HCT116 (cell line): ENCODE data around the gene MT1G. TPM values are rescaled to one million over a fixed set of nuclear protein-coding genes. Genes with fewer than 3 reads are reported as not detected.

Experiments
- ATAC-seq: fragments of 200-7000 bp; cut with Tn5 transposase; 2 replicates; pipeline ENCODE4 v1.9.1; 2020; ENCODE audit warnings: mild to moderate bottlenecking, moderate library complexity
- BruUV-seq: library from RNA; stranded (reverse); fragments of 400-500 nt; replicated peaks from 2 replicates; lab custom pipeline; 2021; lab: Mats Ljungman, UMichigan
- CTCF ChIA-PET: fragments of 300-600 bp; sonication (Branson Sonifier 250); formaldehyde crosslinking; loops from one replicate; lab custom pipeline; 2021; ENCODE audit warnings: antibody characterized with exemption; lab: Charles Lee
- POLR2A ChIA-PET: fragments of 300-600, 350-600 bp; sonication (Branson Sonifier 250); formaldehyde crosslinking; loops from one replicate; lab custom pipeline; 2021; ENCODE audit warnings: antibody characterized with exemption; lab: Charles Lee
- RAD21 ChIA-PET, 2 experiments: fragments of 300-600 bp; sonication (Branson Sonifier 250); formaldehyde crosslinking; loops; one replicate each; lab custom pipeline; 2023; ENCODE audit warnings: low total read pairs in 2 of 2; ENCODE audit not compliant: uncharacterized antibody in 2 of 2, unreplicated experiment in 2 of 2, low non-redundant PET in 1 of 2; lab: Charles Lee
- DNase-seq: peaks from one replicate; pipeline ENCODE4 v3.0.0-alpha.2; 2010; ENCODE audit warnings: low read depth, low spot score
- H2AFZ ChIP-seq: fragments of 200-600 bp; shearing (Covaris generic), sonication (generic); 2 replicates; pipeline ENCODE4 v1.6.1; 2017; ENCODE audit warnings: low read depth, mixed run types, mixed read lengths, antibody characterized with exemption, low read length; ENCODE audit not compliant: poor library complexity, severe bottlenecking
- H3K27ac ChIP-seq: 2 replicates; pipeline ENCODE4 v1.5.1; 2012; ENCODE audit warnings: low read depth, low read length
- H3K27me3 ChIP-seq: fragments of 200-600 bp; sonication (generic); 2 replicates; pipeline ENCODE4 v1.6.1; 2016; ENCODE audit warnings: mixed run types, low read length, mixed read lengths; ENCODE audit not compliant: insufficient read depth
- H3K36me3 ChIP-seq, 2 experiments: fragments of 200-500 bp in 1 of 2; fragments of 200-600 bp in 1 of 2; sonication (Bioruptor generic) in 1 of 2; sonication (generic) in 1 of 2; 2 replicates each; pipeline versions ENCODE4 v1.5.1 to v1.6.1; 2014 to 2016; ENCODE audit warnings: low read length in 2 of 2, inconsistent platforms in 1 of 2, mixed read lengths in 1 of 2, mixed run types in 1 of 2; ENCODE audit not compliant: insufficient read depth in 2 of 2, control insufficient read depth in 1 of 2
- H3K4me1 ChIP-seq, 2 experiments: fragments of 200-600 bp in 1 of 2; sonication (generic) in 1 of 2; 2 replicates each; pipeline versions ENCODE4 v1.5.1 to v1.6.1; 2012 to 2017; ENCODE audit warnings: low read length in 2 of 2, inconsistent platforms in 1 of 2, mild to moderate bottlenecking in 1 of 2, mixed read lengths in 1 of 2, mixed run types in 1 of 2, moderate library complexity in 1 of 2; ENCODE audit not compliant: insufficient read depth in 2 of 2, control insufficient read depth in 1 of 2
- H3K4me2 ChIP-seq: fragments of 200-600 bp; sonication (generic); 2 replicates; pipeline ENCODE4 v1.6.1; 2017; ENCODE audit warnings: mixed run types, low read length, mixed read lengths
- H3K4me3 ChIP-seq, 2 experiments: fragments of 200-600 bp in 1 of 2; sonication (generic) in 1 of 2; replicated peaks in 1 of 2; 2 replicates each; pipeline ENCODE4 v1.5.1; 2011 to 2016; ENCODE audit warnings: low read length in 2 of 2, control low read depth in 1 of 2, low read depth in 1 of 2, mild to moderate bottlenecking in 1 of 2, mixed read lengths in 1 of 2, mixed run types in 1 of 2
- H3K79me2 ChIP-seq: fragments of 200-600 bp; sonication (generic); 2 replicates; pipeline ENCODE4 v1.6.1; 2017; ENCODE audit warnings: mild to moderate bottlenecking, mixed run types, low read length, moderate library complexity, mixed read lengths; ENCODE audit not compliant: insufficient read depth
- H3K9ac ChIP-seq: fragments of 200-600 bp; sonication (generic); 2 replicates; pipeline ENCODE4 v1.6.1; 2016; ENCODE audit warnings: low read length, mixed read lengths
- H3K9me2 ChIP-seq: fragments of 200-600 bp; sonication (generic), shearing (Covaris generic); 2 replicates; pipeline ENCODE4 v1.6.1; 2017; ENCODE audit warnings: mixed run types, mild to moderate bottlenecking, moderate library complexity; ENCODE audit not compliant: insufficient read depth
- H3K9me3 ChIP-seq, 2 experiments: fragments of 200-500 bp in 1 of 2; fragments of 200-600 bp in 1 of 2; sonication (Bioruptor generic) in 1 of 2; sonication (generic) in 1 of 2; 2 replicates each; pipeline ENCODE4 v1.6.1; 2014 to 2017; ENCODE audit warnings: low read length in 2 of 2, mixed read lengths in 2 of 2, inconsistent platforms in 1 of 2, low read depth in 1 of 2, mild to moderate bottlenecking in 1 of 2, mixed run types in 1 of 2, moderate library complexity in 1 of 2; ENCODE audit not compliant: control insufficient read depth in 1 of 2, insufficient read depth in 1 of 2
- H4K20me1 ChIP-seq: fragments of 200-600 bp; sonication (generic), shearing (Covaris generic); 2 replicates; pipeline ENCODE4 v1.6.1; 2017; ENCODE audit warnings: mixed run types, mild to moderate bottlenecking, moderate library complexity; ENCODE audit not compliant: insufficient read depth
- CBX3 ChIP-seq: IDR thresholded peaks from 2 replicates; pipeline ENCODE4 v1.6.1; 2012; ENCODE audit warnings: low read depth
- CEBPB ChIP-seq: IDR thresholded peaks from 2 replicates; pipeline ENCODE4 v1.6.1; 2012; ENCODE audit warnings: low read depth
- EGR1 ChIP-seq: IDR thresholded peaks from 2 replicates; pipeline ENCODE4 v1.6.1; 2012; ENCODE audit warnings: low read depth
- EZH2 ChIP-seq: fragments of 200-600 bp; sonication (generic); IDR thresholded peaks from 2 replicates; pipeline ENCODE4 v1.6.1; 2017; ENCODE audit warnings: antibody characterized with exemption, mixed run types
- EZH2phosphoT487 ChIP-seq: fragments of 200-600 bp; IDR thresholded peaks from 2 replicates; pipeline ENCODE4 v1.6.1; 2018; ENCODE audit warnings: antibody characterized with exemption, borderline replicate concordance
- JUND ChIP-seq: IDR thresholded peaks from 2 replicates; pipeline ENCODE4 v1.6.1; 2012
- POLR2A ChIP-seq: IDR thresholded peaks from 2 replicates; pipeline ENCODE4 v1.7.0; 2011; ENCODE audit warnings: borderline replicate concordance; ENCODE audit not compliant: insufficient read depth, insufficient read length; ENCODE audit errors: extremely low read depth
- POLR2AphosphoS5 ChIP-seq: IDR thresholded peaks from 2 replicates; pipeline ENCODE4 v1.6.1; 2011; ENCODE audit warnings: mild to moderate bottlenecking, low read depth, low read length, moderate library complexity
- RAD21 ChIP-seq: IDR thresholded peaks from 2 replicates; pipeline ENCODE4 v1.6.1; 2012; ENCODE audit warnings: low read depth, mild to moderate bottlenecking
- SP1 ChIP-seq: IDR thresholded peaks from 2 replicates; pipeline ENCODE4 v1.6.1; 2012; ENCODE audit warnings: low read depth
- ZFX ChIP-seq: fragments of 450-650 bp; IDR thresholded peaks from 2 replicates; pipeline ENCODE4 v1.6.1; 2017
- ZNF274 ChIP-seq: fragments of 200-500 bp; sonication (Bioruptor generic); IDR thresholded peaks from 2 replicates; pipeline ENCODE4 v1.6.1; 2014; ENCODE audit warnings: mild to moderate bottlenecking, low read depth, low read length, inconsistent platforms
- intact Hi-C: fragments of 100-400 bp; cut with micrococcal nuclease; formaldehyde crosslinking; loops from 2 replicates; pipeline ENCODE4 v1.10.0; 2022
- total RNA-seq: library from RNA; stranded (reverse); gene quantifications from one replicate; pipeline ENCODE4 v1.2.1, GENCODE V29; 2021; ENCODE audit not compliant: unreplicated experiment

The MT1G gene
- total RNA-seq, 1 experiment from 2014 or later = 1.2 TPM

- Histone ChIP-seq H3K36me3 (no peaks in the 10 kb centered on the region), H3K4me1 (peaks cover 13 to 32% of the 10 kb centered on the region in 2 experiments; a peak in 3 of 4 replicates), H3K27me3 (no peaks in the 10 kb centered on the region), H3K9ac (no peak overlapping the region), H3K4me2 (peak overlapping the region; percentile 96), H2AFZ (no peak overlapping the region), H3K27ac (no peak overlapping the region), H3K9me2 (no peaks in the 10 kb centered on the region), H3K4me3 (peak overlapping the region in 1 of 2 experiments; percentile 81; a peak in 3 of 4 replicates), H3K79me2 (no peaks in the 10 kb centered on the region), H4K20me1 (no peaks in the 10 kb centered on the region), H3K9me3 (no peaks in the 10 kb centered on the region)
- ChIA-PET RAD21 (interaction anchor here in 1 of 2 experiments (1.1 kb wide), 1 partner anchor 30 kb away, joined by 3 read pairs; no protein-coding TSS in a partner anchor), CTCF (interaction anchor here (0.9 kb wide), 1 partner anchor 19 kb away, joined by 5 read pairs; no protein-coding TSS in a partner anchor), POLR2A (interaction anchor here (0.9 to 2.4 kb wide), 5 partner anchors 10 to 75 kb away, joined by 3 to 9 read pairs (median 5); partner anchors contain the start of genes MT1E and MT2A)
- intact Hi-C loops = loop anchor here (2.0 to 5.0 kb wide), 4 partner anchors 27 to 1181 kb away; partner anchors contain the start of genes MT1E, MT1F and MT2A
- ATAC-seq = no peak
- DNase-seq = no peak
- no TSS peak for BruUV-seq
- TF ChIP-seq EZH2 = no peak
- no peak for TF ChIP-seq RAD21
- no peak for TF ChIP-seq CEBPB
- no peak for TF ChIP-seq EGR1
- TF ChIP-seq CBX3 = no peak
- TF ChIP-seq ZNF274 = no peak
- no peak for TF ChIP-seq SP1
- TF ChIP-seq JUND = no peak
- no peak for TF ChIP-seq EZH2phosphoT487
- no peak for TF ChIP-seq POLR2AphosphoS5
- TF ChIP-seq ZFX = no peak
- no peak for TF ChIP-seq POLR2A
These were observed 15.7 kb upstream of the MT1G start for GRCh38 chr16:56683424-56684172.
